ENCODE results near the gene RPL4. TPM values are rescaled to one million over a fixed set of nuclear protein-coding genes. Genes with fewer than 3 reads are reported as not detected.

RPL4 gene
- total and polyA plus RNA-seq, 4 donors, result 323 to 1,638 (median 1,440) TPM

GRCh38 chr15:66523926-66524325, 19.3 kb upstream of the RPL4 start:
- WGBS, result 95% methylated on average over 3 of the region's 3 CpGs
- TF ChIP-seq HNF4G (IDR thresholded peaks at IDR 0.05) (no peak), FOXA1 (IDR thresholded peaks at IDR 0.05) (no peak), TAF1 (conservative IDR thresholded peaks at IDR 0.05) (no peak), RAD21 (IDR thresholded peaks at IDR 0.05) (no peak), YY1 (IDR thresholded peaks at IDR 0.05) (no peak), NR2F2 (IDR thresholded peaks at IDR 0.05) (no peak), SP1 (IDR thresholded peaks at IDR 0.05) (no peak), JUND (IDR thresholded peaks at IDR 0.05) (no peak)
- TF ChIP-seq, protein P1, sequence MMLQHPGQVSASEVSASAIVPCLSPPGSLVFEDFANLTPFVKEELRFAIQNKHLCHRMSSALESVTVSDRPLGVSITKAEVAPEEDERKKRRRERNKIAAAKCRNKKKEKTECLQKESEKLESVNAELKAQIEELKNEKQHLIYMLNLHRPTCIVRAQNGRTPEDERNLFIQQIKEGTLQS (IDR thresholded peaks at IDR 0.05), result no peak
- TF ChIP-seq, protein P2, sequence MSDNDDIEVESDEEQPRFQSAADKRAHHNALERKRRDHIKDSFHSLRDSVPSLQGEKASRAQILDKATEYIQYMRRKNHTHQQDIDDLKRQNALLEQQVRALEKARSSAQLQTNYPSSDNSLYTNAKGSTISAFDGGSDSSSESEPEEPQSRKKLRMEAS (IDR thresholded peaks at IDR 0.05), result no peak
- TF ChIP-seq, protein P3, sequence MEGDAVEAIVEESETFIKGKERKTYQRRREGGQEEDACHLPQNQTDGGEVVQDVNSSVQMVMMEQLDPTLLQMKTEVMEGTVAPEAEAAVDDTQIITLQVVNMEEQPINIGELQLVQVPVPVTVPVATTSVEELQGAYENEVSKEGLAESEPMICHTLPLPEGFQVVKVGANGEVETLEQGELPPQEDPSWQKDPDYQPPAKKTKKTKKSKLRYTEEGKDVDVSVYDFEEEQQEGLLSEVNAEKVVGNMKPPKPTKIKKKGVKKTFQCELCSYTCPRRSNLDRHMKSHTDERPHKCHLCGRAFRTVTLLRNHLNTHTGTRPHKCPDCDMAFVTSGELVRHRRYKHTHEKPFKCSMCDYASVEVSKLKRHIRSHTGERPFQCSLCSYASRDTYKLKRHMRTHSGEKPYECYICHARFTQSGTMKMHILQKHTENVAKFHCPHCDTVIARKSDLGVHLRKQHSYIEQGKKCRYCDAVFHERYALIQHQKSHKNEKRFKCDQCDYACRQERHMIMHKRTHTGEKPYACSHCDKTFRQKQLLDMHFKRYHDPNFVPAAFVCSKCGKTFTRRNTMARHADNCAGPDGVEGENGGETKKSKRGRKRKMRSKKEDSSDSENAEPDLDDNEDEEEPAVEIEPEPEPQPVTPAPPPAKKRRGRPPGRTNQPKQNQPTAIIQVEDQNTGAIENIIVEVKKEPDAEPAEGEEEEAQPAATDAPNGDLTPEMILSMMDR (IDR thresholded peaks at IDR 0.05; ENCODE audit: low read depth, low read length, missing input control), result no peak

DNA sequence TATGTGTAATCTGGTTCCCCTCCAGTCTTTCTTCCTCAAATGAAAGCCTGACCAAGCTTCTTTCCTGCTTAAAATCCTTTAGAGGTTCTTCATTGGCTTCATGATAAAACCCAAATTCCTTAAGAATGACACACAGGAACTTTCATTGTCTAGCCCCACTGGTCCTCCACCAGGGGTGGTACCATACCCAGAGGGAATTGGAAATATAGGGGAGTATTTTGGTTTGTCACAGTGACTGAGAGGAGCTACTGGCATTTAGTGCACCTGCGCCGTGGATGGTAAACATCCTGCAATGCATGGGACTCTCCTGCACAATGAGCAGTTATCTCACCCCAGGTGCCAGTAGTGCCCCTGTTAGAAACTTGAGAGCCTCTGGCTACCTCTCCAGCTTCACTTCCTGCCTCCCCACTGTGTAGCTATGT, 11.3 kb upstream of the RPL4 start:
- TF ChIP-seq FOXA1 (IDR thresholded peaks at IDR 0.05), result no peak
- Histone ChIP-seq H3K27ac (ENCODE audit: low read depth in 1 of 2, low read length in 2 of 2) (no peak overlapping the region), H3K4me3 (ENCODE audit: low read depth in 1 of 3, low read length in 3 of 3) (no peak overlapping the region), H3K9me3 (ENCODE audit: control insufficient read depth in 4 of 4, low read length in 3 of 4) (no peaks in the 10 kb centered on the region), H3K4me1 (ENCODE audit: control insufficient read depth in 4 of 4, insufficient read depth in 4 of 4, low read length in 3 of 4) (no peaks in the 10 kb centered on the region), H3K36me3 (ENCODE audit: control insufficient read depth in 4 of 4, insufficient read depth in 3 of 4, low read depth in 1 of 4, low read length in 3 of 4) (peaks cover 0 to 3% (median under 1%) of the 10 kb centered on the region in 4 donors), H3K9ac (ENCODE audit: low read depth in 1 of 2, low read length in 2 of 2) (no peak overlapping the region), H3K27me3 (ENCODE audit: control insufficient read depth in 4 of 4, insufficient read depth in 4 of 4, low read length in 3 of 4) (no peaks in the 10 kb centered on the region)
- whole genome bisulfite sequencing, result 100% methylated on average over 2 of the region's 2 CpGs
- no peak for DNase-seq (ENCODE audit: low spot score)

More at GRCh38 chr15:66523926-66524325, 19.3 kb upstream of the RPL4 start:
- no peak for DNase-seq (ENCODE audit: low spot score)
- H3K9me3 ChIP-seq (ENCODE audit: control insufficient read depth in 4 of 4, low read length in 3 of 4), result no peaks in the 10 kb centered on the region
- no peak overlapping the region for H3K27ac ChIP-seq (ENCODE audit: low read depth in 1 of 2, low read length in 2 of 2)
- no peak overlapping the region for H3K9ac ChIP-seq (ENCODE audit: low read depth in 1 of 2, low read length in 2 of 2)
- H3K4me1 ChIP-seq (ENCODE audit: control insufficient read depth in 4 of 4, insufficient read depth in 4 of 4, low read length in 3 of 4), result no peaks in the 10 kb centered on the region
- H3K27me3 ChIP-seq (ENCODE audit: control insufficient read depth in 4 of 4, insufficient read depth in 4 of 4, low read length in 3 of 4), result no peaks in the 10 kb centered on the region
- peaks cover 0 to 2% (median under 1%) of the 10 kb centered on the region in 4 donors for H3K36me3 ChIP-seq (ENCODE audit: control insufficient read depth in 4 of 4, insufficient read depth in 3 of 4, low read depth in 1 of 4, low read length in 3 of 4)
- no peak overlapping the region for H3K4me3 ChIP-seq (ENCODE audit: low read depth in 1 of 3, low read length in 3 of 3)

DNA sequence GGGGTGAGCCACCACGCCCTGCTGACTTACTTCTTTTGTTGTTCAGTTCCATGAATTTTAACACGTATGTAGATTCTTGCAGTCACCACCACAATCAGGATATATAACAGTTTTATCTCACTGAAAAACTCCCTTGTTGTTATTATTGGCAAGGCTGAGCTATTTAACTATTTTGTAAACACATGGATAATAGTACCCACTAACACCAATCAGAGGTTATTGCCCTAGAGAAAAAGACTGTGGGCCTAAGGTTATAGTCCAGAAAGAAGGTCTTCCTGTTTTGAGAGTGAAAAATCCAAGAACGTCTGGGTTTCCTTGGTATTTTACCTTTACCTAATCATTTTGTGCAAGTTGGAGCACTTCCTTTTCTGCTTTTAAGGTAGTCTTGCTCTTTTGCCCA, 9.9 kb upstream of the RPL4 start:
- TF ChIP-seq RAD21 (IDR thresholded peaks at IDR 0.05), result no peak
- peaks cover 0 to 3% (median under 1%) of the 10 kb centered on the region in 4 donors for H3K36me3 ChIP-seq (ENCODE audit: control insufficient read depth in 4 of 4, insufficient read depth in 3 of 4, low read depth in 1 of 4, low read length in 3 of 4)
- no peaks in the 10 kb centered on the region for H3K4me1 ChIP-seq (ENCODE audit: control insufficient read depth in 4 of 4, insufficient read depth in 4 of 4, low read length in 3 of 4)
- no peak overlapping the region for H3K9ac ChIP-seq (ENCODE audit: low read depth in 1 of 2, low read length in 2 of 2)
- H3K4me3 ChIP-seq (ENCODE audit: low read depth in 1 of 3, low read length in 3 of 3), result no peak overlapping the region
- no peak for DNase-seq (ENCODE audit: low spot score)
- H3K27me3 ChIP-seq (ENCODE audit: control insufficient read depth in 4 of 4, insufficient read depth in 4 of 4, low read length in 3 of 4), result no peaks in the 10 kb centered on the region
- no peaks in the 10 kb centered on the region for H3K9me3 ChIP-seq (ENCODE audit: control insufficient read depth in 4 of 4, low read length in 3 of 4)
- no peak overlapping the region for H3K27ac ChIP-seq (ENCODE audit: low read depth in 1 of 2, low read length in 2 of 2)
- WGBS, result 85% methylated on average over 3 of the region's 3 CpGs

DNA sequence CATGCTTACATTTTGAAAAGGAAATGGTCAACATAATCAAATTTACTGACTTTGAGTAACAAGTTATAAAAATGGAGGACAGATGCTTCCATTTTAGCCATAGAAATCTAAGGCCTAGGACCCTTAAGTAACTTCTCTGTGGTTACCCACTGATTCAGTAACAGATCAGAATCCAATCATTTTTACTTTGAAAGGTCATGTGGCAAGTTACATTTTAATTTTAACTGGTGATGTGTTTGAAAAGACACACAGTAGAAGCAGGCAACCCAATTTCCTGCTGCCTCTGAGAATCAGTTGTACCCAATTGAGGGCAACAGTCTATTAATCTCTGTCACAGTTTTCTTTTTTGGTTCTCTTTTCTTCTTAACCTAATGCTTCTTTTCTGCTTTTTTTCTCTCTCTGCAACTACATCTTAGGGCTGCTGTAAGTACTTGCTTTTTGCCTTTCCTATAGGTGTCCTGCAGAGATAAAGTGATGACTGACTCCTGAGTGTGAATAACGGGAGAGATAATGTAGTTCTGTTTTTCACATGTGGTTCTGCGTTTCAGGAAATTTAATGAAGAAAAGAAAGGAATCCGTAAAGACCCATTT, 3.7 kb upstream of the RPL4 start:
- WGBS, result 95% methylated on average over 3 of the region's 3 CpGs
- Histone ChIP-seq H3K27me3 (ENCODE audit: control insufficient read depth in 4 of 4, insufficient read depth in 4 of 4, low read length in 3 of 4) (no peaks in the 10 kb centered on the region), H3K4me1 (ENCODE audit: control insufficient read depth in 4 of 4, insufficient read depth in 4 of 4, low read length in 3 of 4) (peaks cover 0 to 15% (median 11%) of the 10 kb centered on the region in 4 donors), H3K9ac (ENCODE audit: low read depth in 1 of 2, low read length in 2 of 2) (no peak overlapping the region), H3K4me3 (ENCODE audit: low read depth in 1 of 3, low read length in 3 of 3) (no peak overlapping the region), H3K27ac (ENCODE audit: low read depth in 1 of 2, low read length in 2 of 2) (no peak overlapping the region), H3K9me3 (ENCODE audit: control insufficient read depth in 4 of 4, low read length in 3 of 4) (no peaks in the 10 kb centered on the region), H3K36me3 (ENCODE audit: control insufficient read depth in 4 of 4, insufficient read depth in 3 of 4, low read depth in 1 of 4, low read length in 3 of 4) (no peaks in the 10 kb centered on the region)
- DNase-seq (ENCODE audit: low spot score), result no peak
- TF ChIP-seq SP1 (IDR thresholded peaks at IDR 0.05) (no peak), YY1 (IDR thresholded peaks at IDR 0.05) (no peak), NR2F2 (IDR thresholded peaks at IDR 0.05) (no peak), EGR1 (IDR thresholded peaks at IDR 0.05; ENCODE audit: low read depth in 2 of 2) (no peak), FOXA1 (IDR thresholded peaks at IDR 0.05) (no peak), HNF4A (conservative IDR thresholded peaks at IDR 0.05) (no peak), JUND (IDR thresholded peaks at IDR 0.05) (no peak), GABPA (IDR thresholded peaks at IDR 0.05 in 1 of 2, conservative IDR thresholded peaks at IDR 0.05 in 1 of 2) (no peak)
- TF ChIP-seq, protein P4, sequence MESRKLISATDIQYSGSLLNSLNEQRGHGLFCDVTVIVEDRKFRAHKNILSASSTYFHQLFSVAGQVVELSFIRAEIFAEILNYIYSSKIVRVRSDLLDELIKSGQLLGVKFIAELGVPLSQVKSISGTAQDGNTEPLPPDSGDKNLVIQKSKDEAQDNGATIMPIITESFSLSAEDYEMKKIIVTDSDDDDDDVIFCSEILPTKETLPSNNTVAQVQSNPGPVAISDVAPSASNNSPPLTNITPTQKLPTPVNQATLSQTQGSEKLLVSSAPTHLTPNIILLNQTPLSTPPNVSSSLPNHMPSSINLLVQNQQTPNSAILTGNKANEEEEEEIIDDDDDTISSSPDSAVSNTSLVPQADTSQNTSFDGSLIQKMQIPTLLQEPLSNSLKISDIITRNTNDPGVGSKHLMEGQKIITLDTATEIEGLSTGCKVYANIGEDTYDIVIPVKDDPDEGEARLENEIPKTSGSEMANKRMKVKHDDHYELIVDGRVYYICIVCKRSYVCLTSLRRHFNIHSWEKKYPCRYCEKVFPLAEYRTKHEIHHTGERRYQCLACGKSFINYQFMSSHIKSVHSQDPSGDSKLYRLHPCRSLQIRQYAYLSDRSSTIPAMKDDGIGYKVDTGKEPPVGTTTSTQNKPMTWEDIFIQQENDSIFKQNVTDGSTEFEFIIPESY (IDR thresholded peaks at IDR 0.05), result no peak

Measured in liver (tissue), 9 donors.